Activated T-helper 9 cell treated with anti-CD3 and anti-CD28 coated beads, Interleukin-2, amount 50 U/mL, for 16 hours (primary cell): ENCODE data around the gene KCNE4.

Experiments
- DNase-seq: peaks from one replicate; pipeline ENCODE4 v3.0.0-alpha.2; 2020; ENCODE audit warnings: low read depth

The KCNE4 gene, protein sequence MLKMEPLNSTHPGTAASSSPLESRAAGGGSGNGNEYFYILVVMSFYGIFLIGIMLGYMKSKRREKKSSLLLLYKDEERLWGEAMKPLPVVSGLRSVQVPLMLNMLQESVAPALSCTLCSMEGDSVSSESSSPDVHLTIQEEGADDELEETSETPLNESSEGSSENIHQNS

GRCh38 chr2:223051693-223052289, at the start of gene KCNE4:
KCNE4 (plus strand) TSS chr2:223052190; CDS start chr2:223052831, 641 bp downstream.
- DNase-seq = no peak

GRCh38 chr2:223003191-223003590, 48.8 kb upstream of the KCNE4 start:
- DNase-seq = no peak

DNA sequence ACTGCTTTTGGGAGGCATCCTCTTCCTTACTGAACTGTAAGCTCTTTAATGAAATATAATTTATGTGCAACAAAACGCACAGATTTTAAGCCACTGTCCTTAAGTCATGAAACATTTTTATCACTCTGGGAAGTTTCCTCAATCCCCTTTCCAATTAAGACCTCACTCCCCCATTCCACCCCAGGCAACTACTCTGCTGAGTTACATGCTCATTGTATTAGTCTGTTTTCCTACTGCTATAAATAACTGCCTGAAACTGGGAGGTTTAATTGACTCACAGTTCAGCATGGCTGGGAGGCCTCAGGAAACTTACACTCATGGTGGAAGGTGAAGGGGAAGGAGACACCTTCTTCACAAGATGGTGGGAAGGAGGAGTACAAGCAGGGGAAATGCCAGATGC, 46.5 kb upstream of the KCNE4 start:
- no peak for DNase-seq

GRCh38 chr2:223007531-223007930, 44.5 kb upstream of the KCNE4 start:
- no peak for DNase-seq

- no peak for DNase-seq
These were observed 43.8 kb upstream of the KCNE4 start for GRCh38 chr2:223008162-223008561.

DNA sequence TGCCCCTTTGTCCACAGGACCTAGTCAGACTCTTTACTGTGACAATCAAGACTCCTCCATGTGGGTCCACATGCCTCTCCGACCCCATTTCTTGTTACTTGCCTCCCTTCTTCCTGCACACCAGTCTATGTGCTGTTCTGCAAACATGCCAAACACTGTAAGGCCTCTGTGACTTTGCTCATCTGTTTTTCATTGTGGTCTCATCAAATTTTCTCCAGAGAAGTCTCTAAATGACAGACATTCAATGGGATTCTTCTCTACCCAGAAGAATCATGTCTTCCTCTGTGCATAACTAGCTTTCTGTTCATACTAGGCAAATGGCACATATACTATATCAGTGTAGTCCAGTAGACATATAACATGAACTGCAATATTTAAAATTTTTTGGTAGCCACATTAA, 43.0 kb upstream of the KCNE4 start:
- no peak for DNase-seq

- no peak for DNase-seq
These were observed 41.3 kb upstream of the KCNE4 start for GRCh38 chr2:223010641-223011040.

DNA sequence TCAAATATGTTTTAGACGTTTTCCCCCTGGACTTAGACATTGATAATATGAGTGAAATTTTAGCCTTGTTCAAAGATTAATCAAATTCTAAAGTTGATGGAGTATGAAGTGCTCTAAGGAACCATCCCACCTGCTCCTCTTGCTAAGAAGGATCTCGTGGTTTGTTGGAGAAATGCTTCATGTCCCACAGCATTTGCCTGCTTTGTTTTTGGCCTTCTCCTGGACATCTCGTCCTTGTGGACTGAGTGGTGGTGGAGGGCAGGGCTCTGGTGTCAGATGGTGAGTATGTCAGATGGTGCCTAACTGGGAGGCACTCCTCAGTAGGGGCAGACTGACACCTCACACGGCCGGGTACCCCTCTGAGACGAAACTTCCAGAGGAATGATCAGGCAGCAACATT, 39.7 kb upstream of the KCNE4 start:
- no peak for DNase-seq

- DNase-seq = no peak
These were observed 32.5 kb upstream of the KCNE4 start for GRCh38 chr2:223019390-223019930.

GRCh38 chr2:223019987-223020717, 31.8 kb upstream of the KCNE4 start:
- no peak for DNase-seq

GRCh38 chr2:223020971-223021675, 30.9 kb upstream of the KCNE4 start:
- no peak for DNase-seq

DNA sequence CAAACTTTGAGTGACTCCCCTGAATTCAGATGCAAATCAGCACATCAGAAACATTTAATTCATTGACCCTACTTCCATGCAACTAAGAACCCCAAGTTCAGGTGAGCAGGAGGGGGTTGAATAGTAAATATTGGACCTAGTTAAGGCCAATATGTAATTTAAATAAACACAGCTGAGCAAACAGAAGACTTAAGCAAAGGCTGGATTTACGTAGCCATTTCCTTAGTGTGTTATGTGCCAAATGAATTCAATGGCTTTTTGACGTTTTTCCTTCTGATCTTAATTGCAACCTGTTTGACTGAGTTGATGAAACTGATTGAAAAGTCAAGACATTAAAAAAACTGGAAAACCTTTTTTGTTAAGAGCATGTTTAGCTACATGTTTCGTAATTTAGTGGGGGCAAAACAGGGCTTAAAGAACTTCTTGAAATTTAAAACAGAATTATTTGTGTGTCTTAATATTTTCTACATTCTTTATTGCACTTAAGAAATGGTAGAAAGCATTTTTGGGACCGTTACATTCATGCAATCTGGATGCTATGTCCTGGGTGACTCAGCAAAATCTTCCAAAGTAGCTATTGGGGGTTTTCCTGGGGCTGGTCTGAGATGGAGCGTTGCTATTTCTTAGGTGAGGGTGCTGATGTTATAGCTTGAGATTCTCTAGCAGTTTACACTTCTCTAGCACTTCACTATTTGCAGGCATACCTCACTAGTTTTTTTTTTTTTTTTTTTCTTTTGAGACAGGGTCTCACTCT, 25.5 kb upstream of the KCNE4 start:
- no peak for DNase-seq

DNA sequence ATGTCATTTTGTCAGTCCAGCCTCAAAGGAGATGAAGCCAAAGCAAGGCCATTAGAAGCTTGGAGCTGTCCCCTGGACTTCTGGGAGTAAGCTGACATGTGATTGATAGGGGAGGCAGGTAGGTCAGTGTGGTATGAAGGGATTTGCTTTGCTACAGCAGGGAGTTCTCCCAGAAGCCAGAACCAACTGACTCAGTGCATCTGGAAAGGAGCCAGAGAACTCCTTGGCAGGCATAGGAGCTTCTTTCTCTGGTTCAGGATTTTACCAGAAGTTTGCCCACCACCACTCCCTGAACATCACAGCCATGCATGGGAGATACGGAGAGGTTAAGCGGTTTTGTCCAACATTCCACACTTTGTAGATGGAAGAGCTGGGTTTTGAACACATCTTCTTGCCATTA, 24.5 kb upstream of the KCNE4 start:
- DNase-seq = no peak

DNA sequence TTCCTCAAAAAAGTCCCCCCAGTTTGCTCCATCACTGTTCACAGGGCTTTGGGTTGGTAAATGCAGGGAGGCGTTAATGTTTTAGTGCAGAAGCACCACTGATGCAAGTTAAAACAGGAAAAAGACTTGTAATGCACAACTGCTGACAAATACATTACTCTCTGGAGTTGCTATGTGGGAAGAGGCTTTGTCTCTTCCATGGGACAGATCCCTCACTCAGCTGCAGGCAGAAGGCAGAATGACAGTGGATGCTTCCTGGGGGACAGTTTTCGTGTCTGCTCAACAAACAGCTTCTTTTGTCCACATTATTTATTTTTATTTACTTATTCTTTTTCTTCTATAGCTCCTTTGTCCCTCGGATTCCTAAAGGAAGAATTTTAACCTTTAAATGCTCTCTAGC, 22.7 kb upstream of the KCNE4 start:
- no peak for DNase-seq

GRCh38 chr2:223032187-223033142, 19.5 kb upstream of the KCNE4 start:
- DNase-seq = no peak

GRCh38 chr2:223034221-223034975, 17.6 kb upstream of the KCNE4 start:
- DNase-seq = no peak

DNA sequence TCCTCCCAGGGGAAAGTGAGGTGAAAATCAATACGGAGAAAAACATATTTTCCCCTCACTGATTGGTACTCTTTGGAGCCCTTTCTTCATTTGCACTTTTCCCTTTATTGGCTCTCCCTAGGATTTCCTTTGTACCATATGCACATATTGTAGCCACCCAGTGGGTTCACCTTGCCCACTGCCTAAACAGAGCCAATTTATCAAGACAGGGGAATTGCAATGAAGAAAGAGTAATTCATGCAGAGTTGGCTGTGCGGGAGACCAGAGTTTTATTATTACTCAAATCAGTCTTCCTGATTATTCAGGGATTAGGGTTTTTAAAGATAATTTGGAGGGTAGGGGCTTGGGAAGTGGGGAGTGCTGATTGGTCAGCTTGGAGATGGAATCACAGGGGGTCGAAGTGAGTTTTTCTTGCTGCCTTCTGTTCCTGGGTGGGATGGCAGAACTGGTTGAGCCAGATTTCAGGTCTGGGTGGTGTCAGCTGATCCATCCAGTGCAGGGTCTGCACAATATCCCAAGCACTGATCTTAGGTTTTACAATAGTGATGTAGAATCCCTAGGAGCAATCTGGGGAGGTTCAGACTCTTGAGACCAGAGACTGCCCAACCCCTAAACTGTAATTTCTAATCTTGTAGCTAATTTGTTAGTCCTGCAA, 15.1 kb upstream of the KCNE4 start:
- DNase-seq = no peak

DNA sequence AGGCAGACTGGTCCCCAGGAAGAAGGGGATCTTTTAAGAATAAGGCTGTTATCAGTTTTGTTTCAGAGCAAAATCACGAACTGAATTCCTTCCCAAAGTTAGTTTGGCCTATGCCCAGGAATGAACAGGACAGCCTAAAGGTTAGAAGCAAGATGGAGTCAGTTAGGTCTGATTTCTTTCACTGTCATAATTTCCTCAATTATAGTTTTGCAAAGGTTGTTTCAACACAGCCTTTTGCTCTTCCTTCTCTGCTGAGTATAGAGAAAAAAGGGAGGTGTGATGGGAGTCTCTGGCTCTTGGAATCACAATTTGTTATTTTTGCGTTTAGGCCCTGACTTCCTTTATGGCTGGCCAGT, 14.6 kb upstream of the KCNE4 start:
- DNase-seq = no peak

GRCh38 chr2:223039618-223040017, 12.4 kb upstream of the KCNE4 start:
- no peak for DNase-seq

GRCh38 chr2:223040527-223040926, 11.5 kb upstream of the KCNE4 start:
- no peak for DNase-seq
